Right renal pelvis (tissue), 4 donors: ENCODE data around the gene TPP1. TPM values are rescaled to one million over a fixed set of nuclear protein-coding genes. Genes with fewer than 3 reads are reported as not detected.

Experiments
- DNase-seq, 4 donors: peaks; one replicate each; pipeline ENCODE4 v3.0.0-alpha.2; 2013; ENCODE audit warnings: low read depth in 4 of 4, low spot score in 3 of 4, missing footprints in 1 of 4
- polyA plus RNA-seq, 4 donors: library from polyadenylated mRNA; unstranded; fragments of 120-200 nt; gene quantifications; one replicate each; pipeline ENCODE4 v1.2.1, GENCODE V29; 2013; ENCODE audit not compliant: insufficient read length in 4 of 4

The TPP1 gene
- polyA plus RNA-seq, 4 donors = 123 to 144 (median 129) TPM

DNA sequence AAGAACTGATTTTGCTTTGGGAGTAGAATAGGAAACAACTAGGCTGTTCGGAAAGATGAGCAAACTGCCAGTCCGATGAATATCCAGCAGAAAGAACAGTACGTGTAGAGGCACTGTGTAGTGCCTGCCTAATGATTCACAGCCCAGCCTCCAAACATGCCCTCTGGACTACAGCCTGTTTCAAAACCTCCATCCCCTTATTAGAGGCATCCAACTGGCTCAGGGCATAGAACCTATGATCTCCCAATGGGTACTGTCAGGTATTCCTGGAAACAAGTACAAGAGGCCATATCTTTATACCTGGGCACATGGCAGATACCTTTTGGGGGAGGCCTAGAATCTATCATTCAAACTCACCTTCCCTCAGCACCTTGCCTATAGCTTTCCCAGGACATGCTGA is 20.7 kb downstream of the TPP1 start:
- DNase-seq = no peak

DNA sequence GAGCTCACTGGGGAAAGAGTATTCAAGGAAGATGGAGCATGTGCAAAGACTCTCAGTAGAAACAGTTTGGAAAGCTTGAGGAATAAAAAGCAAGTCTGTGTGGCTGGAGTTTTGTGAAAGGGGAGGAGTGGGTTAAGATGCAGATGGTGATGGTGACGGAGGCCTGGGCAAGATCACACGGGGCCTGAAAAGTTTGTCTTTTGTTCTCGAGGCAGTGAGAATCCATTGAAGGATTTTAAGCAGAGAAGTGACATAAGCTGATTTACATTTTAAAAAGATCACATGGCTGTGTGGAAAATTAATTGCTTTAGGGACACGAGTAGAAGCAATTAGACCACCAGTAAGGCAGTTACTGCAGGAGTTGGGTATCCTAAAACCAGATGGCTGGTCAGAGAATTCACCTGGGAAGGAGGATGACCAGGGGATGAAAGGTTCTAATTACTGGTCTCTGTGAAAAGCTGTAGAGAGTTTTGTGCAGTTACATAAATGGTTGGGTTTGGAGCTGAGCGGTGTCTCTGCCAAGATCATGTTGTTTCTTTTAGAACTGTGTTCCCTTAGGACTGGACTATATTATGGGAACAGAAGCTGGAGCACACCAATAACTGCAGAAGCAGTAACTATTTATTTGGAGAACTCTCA is 22.9 kb downstream of the TPP1 start:
- DNase-seq = no peak

- DNase-seq = no peak
Observed at GRCh38 chr11:6594142-6594768, 25.0 kb downstream of the TPP1 start.

DNA sequence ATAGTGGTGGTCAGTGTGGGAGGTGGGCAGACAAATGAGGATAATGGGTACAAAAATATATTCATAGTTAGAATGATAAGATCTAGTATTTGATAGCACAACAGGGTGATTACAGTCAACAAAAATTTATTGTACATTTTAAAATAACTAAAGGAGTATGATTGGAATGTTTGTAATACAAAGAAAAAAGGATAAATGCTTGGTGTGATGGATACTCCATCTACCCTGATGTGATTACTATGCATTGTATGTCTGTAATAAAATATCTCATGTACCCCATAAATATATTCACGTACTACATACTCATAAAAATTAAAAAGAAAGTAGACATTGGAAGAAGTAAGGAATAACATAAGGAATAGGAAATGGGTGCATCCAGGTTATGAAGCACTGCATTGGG is 31.2 kb downstream of the TPP1 start:
- DNase-seq = no peak

GRCh38 chr11:6587360-6587953 is 31.8 kb downstream of the TPP1 start:
- no peak for DNase-seq

DNA sequence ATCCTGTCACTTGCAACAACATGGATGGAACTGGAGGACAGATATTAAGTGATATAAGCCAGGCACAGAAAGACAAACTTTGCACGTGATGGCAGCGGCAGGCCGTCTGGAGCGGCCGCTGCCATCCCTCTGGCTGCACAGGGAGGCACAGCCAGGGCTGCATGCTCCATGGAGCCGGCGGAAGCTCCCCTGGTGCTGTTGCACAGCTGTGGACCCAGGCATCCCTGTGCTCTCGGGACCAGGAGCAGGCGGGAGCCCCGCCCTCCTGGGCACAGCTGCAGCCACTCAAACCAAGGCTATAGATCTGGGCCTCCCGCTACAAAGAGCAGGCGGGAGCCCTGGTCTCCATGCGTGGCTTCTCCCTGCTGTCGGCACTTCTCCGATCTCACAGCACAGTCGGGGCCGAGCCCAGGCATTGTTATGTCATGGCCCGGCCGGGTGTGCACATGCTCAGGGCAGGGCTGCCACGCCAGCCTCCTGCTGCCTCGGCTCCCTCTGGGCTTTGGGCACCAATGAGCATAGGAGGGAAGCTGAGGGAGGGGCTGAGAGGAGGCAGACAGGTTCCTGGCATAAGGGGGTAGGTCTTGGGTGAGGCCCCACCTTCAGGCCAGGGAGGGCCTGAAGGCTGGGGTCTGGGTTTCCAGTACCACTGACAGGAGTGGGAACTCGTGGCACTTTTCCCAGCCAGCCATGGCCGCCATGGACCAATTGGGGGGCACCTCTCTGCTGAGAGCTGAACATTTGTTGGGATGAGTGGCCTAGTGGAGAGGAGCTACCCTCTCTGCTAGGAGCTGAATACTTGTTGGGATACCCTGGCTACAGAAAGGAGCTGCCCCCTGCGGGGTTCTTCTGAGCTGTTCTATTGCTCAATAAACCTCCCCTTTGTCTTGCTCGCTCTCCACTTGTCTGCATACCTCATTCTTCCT is 32.5 kb downstream of the TPP1 start:
- no peak for DNase-seq

DNA sequence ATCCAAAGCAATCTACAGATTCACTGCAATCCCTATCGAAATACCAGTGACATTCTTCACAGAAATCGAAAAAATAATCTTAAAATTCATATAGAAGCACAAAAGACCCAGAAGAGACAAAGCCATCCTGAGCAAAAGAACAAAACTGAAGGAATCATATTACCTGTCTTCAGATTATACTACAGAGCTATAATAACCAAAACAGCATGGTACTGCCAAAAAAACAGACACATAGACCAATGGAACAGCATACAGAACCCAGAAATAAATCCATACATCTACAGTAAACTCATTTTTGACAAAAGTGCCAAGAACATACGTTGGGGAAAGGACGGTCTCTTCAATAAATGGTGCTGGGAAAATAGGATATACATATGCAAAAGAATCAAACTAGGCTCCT is 34.7 kb downstream of the TPP1 start:
- DNase-seq = no peak

- no peak for DNase-seq
Observed at GRCh38 chr11:6583584-6583983, 35.6 kb downstream of the TPP1 start.

- no peak for DNase-seq
Observed at GRCh38 chr11:6579681-6580080, 39.5 kb downstream of the TPP1 start.

DNA sequence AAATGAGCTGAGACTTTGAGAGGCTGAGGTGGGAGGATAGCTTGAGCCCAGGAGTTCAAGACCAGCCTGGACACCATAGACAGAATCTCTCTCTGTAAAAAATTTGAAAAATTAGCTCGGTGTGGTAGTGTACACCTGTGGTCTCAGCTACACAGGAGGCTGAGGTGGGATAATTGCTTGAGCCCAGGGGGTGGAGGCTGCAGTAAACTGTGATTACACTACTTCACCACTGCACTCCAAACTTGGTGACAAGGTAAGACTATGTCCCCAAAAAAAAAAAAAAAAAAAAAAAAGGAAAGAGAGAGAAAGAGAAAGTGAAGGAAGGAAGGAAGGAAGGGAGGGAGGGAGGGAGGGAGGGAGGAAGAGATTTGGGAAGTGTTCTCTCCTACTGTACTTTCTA is 41.1 kb downstream of the TPP1 start:
- no peak for DNase-seq

DNA sequence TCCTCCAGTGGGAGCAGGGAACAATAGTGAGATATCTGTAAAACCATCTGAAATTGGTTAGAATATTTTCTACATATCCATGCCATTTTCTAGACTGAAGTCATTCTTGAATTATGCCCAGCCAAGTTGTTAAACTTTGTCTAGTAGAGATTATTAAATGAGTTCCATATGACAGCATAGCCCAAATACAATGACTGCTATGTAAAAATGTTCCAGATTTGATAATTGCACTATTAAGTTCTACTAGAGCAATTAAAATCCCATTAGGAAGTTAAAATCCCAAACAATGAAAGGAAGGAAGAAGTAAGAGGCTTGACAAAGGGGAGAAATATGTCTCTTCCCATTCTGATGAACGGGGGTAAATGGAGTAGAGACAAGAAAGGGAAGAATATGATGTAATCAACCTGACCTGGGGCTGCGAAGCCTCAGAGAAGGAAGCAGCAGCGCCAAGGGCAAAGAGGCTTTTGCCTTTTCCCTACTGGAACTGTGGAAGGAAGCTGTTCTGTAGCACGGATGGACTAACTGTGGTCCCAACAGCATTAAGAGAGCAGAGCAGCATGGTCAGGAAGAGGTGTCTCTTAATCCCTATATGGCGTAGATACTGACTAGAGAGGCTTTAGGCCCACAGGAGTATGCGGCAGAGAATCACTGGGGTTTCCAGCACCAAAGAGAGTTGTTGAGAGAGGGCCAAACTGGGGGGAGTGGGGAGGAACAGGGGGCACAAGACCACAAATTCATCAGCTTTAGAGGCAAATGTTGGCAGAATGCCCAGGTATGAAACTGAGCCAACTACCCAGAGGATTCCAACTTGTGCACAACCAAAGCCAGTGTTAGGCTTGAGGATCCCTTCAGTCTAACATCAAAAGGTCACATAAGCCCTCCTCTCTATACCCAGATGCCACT is 42.5 kb downstream of the TPP1 start:
- peak in 2 of 4 donors; percentile 19 to 23 for DNase-seq

- no peak for DNase-seq
Observed at GRCh38 chr11:6574816-6575715, 44.2 kb downstream of the TPP1 start.

DNA sequence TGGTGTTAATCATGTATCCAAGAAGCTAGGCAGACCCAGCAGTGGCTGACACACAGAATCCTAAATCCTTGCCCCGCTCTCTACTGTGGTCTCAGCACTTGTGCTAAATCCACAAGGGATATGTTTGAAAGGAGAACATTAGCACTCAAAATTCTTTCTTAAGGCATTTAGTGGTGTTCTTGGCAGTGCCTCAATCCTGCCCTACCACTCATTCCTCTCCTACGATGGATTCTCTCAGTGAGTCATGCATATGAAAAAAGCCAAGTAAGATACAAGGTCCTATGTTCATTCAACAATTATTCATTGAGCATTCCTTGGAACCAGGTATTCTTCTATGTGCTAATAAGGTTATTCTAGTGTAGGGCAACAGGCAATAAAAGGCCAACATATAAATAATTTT is 47.0 kb downstream of the TPP1 start:
- DNase-seq = no peak

- DNase-seq = no peak
Observed at GRCh38 chr11:6571434-6572008, 47.7 kb downstream of the TPP1 start.

- DNase-seq = no peak
Observed at GRCh38 chr11:6570691-6571427, 48.4 kb downstream of the TPP1 start.

GRCh38 chr11:6569706-6570105 is 49.5 kb downstream of the TPP1 start:
- DNase-seq = no peak

DNA sequence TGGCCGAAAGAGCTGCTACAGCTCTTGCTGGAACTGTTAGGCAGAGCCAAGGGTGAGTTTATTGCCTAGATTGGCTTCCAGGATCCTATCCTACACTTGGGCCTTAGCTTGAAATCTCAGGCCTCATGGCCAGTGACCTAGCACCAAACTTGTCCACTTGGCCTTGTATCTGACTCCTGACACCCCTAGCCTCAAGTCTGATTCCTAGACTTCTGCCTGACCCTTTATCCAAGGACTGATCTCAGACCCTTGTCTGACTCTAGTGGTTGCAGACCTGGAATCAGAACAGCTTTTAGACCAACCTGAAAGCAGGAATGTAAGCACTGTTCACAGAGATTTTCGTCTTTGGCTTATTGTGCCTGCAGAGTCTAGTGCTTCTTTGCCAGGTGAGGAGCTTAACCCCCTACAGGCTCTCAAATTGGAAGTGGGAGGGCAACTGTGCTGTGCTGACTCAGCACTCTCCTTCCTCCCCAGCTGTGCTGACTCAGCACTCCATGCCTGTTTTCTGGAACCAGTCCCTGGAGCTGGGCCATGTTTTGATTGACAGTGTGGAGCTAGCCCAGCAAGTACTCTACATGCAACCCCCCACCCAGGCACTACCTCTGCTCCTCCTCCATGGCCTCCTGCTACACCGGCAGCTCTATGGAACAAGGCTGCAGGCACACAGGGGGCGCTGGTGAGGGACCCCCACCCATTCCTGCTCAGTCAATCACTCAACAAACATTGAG is 50.9 kb downstream of the TPP1 start:
- DNase-seq = peak in 3 of 4 donors; percentile 33 to 44 (median 40)
